NOMO-1 treated with dmso at 0.1 percent for 144 hours (cell line): ENCODE measurements around the gene KCNA5.
A peak's percentile ranks its signal among the peaks of the same experiment; 100 is the strongest.

Experiments
- DNase-seq: peaks from one replicate; lab custom pipeline; 2025; ENCODE audit not compliant: unreplicated experiment; lab: John Stamatoyannopoulos, UW

The KCNA5 gene

GRCh38 chr12:5043589-5044419 is at the start of gene KCNA5:
Gene KCNA5, plus strand, starts transcription at chr12:5043879. Its CDS starts 269 bp downstream, at chr12:5044148.
- DNase-seq, result no peak

- no peak for DNase-seq
Observed at GRCh38 chr12:4994622-4995021, 49.1 kb upstream of the KCNA5 start.

DNA sequence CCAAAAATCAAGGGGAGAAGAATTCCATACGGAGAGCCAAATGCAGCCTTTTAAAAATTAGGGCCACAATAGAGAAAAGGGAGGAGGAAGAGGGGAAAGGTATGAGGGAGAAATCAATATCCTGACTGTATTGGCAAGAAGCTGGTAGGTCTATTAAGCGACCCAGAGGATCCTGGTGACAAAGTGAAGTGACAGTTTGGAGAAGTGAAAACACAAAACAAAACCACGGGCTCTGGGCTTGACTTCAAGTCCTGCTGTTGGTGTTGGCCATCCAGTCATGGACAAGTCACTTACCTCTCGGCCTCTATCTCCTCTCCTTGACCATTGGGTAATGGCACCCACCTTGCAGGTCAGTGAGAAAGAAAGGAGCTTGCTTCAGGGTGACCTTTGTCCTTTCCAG is 47.0 kb upstream of the KCNA5 start:
- no peak for DNase-seq

- no peak for DNase-seq
Observed at GRCh38 chr12:4997939-4998338, 45.7 kb upstream of the KCNA5 start.

DNA sequence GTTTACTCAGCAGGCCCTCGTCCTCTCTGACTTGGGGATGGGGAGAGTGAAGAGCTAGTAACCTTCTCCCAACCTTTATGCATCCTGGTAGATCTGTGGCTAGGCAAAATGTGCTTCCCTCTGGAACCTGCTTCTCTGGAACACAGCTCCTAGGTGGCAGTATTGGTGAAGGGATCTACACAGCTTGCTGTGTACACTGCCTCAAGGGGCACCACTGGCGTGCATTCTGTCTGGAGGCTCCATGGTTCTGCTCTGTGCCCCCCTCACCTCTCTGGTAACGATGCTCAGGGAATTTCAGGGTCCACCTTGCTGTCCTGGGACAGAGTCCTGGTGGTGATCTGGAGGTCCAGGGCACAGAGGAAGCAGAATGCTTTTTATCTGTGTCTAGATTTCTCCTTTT is 43.5 kb upstream of the KCNA5 start:
- DNase-seq, result no peak

DNA sequence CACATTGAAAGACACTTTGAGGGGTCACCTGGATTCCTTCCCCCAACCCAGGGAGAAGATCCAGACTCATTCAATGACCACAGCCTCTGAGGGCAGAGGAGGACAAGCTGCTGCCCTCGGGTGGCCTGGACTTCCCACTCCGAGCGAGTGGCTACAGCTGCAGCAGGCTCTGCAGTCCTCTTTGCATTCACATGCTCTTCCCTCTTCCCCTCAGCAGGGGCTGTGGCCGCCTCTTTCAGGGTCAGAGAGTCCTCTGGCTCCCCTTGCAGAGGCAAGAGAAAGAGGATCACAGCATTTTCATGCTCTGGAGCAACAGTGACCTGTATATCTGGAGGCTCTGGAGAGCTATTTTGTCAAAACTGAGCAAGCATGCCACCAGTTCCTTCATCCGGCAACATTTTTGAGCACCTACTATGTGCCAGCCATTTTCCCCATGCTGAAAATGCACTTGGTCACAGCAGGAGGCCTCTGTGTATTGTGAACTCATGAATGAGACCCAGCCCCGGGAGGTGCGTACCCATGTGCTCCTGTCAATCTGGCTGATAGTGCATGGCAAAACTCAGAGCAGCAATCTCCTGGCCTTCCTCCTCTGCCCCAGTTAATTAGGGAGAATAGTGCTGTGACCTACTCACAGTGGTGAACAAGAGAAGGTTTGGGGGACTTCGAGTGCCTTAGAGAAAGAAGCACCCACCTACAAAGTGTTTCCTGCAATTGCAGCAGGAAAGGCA is 42.9 kb upstream of the KCNA5 start:
- no peak for DNase-seq

DNA sequence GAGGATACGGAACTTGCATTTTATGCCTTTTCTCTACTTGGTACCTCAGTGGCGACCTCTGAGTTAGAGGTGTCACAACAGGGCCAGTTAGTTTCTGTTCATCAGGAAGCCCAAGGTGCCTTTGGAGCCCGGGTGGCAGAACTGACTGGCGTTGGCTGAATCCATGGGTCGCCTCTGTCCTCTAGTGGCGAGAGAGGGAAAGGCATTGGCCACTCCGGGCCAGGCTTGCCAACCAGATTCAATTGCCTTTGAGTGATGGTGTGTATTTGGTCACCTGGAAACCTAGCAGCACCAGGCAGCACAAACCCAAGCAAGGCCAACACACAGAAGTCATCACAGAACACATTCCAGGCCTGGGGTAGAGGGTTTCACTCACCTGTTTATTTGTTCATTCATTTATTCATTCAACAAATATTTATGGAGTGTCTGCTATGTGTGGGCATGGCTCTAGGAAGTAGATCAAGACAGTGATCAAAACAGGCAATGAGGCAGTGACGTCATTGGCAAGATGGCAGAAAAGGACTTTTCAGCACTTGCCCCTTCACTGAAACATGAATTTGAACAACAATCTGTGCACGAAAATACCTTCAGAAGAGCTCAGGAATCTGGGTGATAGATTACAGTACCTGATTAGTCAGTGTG is 40.5 kb upstream of the KCNA5 start:
- peak; percentile 69 for DNase-seq

GRCh38 chr12:5008661-5009060 is 35.0 kb upstream of the KCNA5 start:
- DNase-seq, result no peak

- no peak for DNase-seq
Observed at GRCh38 chr12:5010151-5010550, 33.5 kb upstream of the KCNA5 start.

GRCh38 chr12:5012337-5012736 is 31.3 kb upstream of the KCNA5 start:
- DNase-seq, result no peak

GRCh38 chr12:5013266-5013730 is 30.4 kb upstream of the KCNA5 start:
- no peak for DNase-seq

DNA sequence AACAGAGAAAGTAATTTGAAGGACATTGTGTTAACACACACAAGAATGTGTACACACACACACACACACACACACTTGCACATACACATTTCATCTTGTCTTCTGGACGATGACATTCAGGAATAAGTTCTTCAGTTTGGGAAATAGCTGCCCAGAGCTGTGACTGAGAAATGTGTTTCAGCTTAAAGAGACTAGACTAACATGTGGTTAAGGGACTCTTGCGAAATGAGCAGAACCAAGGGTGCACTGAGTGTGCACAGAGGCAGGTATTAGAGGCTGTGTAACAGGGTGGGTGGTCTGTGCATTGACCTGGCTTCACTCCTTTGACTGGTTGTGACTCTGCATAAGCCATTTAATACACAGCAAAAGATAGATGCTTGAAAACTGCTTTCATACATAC is 29.4 kb upstream of the KCNA5 start:
- DNase-seq, result no peak

DNA sequence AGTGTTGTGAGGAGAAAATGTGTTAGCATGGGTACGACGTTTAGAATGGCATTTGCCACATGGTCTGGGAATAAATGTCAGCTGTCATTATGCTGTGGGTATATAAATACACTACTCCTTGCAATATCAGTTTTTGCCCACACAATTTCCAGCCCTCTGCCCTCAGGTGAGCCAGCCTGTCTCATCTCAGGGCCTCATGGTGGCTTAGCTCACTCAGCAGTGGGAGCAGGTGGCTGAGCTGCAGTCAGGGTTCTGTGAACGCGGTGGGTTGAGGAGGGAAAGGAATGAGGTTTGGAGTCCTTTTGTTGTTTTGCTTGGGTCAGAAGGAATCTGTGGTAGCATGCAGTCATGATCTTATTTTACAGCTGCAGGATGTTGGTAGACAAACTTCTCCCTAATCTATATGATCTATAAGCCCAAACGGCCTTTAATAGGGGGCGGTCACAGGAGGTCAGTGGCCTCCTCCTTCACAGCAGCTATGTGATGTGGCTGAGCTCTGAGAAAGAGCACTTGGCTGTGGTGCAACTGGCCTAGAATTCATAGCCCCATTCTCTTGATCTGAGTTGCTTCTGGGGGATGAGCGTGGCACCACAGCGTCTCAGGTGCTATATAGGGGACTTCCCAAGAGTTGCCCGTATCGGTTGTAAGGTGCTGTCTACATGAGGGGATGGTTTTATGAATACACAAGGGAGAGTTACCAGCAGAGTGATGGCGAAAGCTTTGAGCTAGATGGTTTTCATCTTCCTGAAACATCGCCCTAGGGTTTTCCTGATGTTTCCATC is 27.8 kb upstream of the KCNA5 start:
- no peak for DNase-seq

DNA sequence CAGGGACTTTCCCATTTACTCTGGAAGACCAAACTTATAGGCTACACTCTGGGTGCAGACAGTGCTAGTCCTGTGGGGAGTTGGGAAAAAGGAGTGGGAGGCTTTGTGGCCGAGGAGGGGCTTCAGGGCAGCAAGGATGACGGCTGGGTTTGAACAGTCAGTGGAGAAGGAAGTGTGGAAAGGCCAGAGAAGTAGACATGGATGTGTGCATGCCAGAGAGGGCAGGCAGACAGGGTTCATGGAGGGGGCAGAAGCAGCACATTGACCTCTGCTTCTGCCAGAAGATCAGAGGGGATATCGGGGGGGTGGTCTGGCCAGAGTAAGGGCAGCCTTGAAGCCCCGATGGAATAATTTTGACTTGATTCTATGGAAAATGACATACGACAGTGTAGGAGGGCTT is 27.2 kb upstream of the KCNA5 start:
- no peak for DNase-seq

GRCh38 chr12:5017638-5018348 is 25.9 kb upstream of the KCNA5 start:
- no peak for DNase-seq

- DNase-seq, result no peak
Observed at GRCh38 chr12:5018677-5019076, 25.0 kb upstream of the KCNA5 start.

- no peak for DNase-seq
Observed at GRCh38 chr12:5022025-5022424, 21.7 kb upstream of the KCNA5 start.

- DNase-seq, result no peak
Observed at GRCh38 chr12:5022465-5023061, 21.1 kb upstream of the KCNA5 start.

- DNase-seq, result no peak
Observed at GRCh38 chr12:5023842-5024241, 19.8 kb upstream of the KCNA5 start.

- no peak for DNase-seq
Observed at GRCh38 chr12:5026342-5026938, 17.2 kb upstream of the KCNA5 start.
